Measurements from ENCODE around the gene ITSN1. TPM values are rescaled to one million over a fixed set of nuclear protein-coding genes. Genes with fewer than 3 reads are reported as not detected.
A peak's percentile ranks its signal among the peaks of the same experiment; 100 is the strongest.

Gene ITSN1
- total and polyA plus RNA-seq, 12 donors, result 20.0 to 60.5 (median 36.7) TPM

DNA sequence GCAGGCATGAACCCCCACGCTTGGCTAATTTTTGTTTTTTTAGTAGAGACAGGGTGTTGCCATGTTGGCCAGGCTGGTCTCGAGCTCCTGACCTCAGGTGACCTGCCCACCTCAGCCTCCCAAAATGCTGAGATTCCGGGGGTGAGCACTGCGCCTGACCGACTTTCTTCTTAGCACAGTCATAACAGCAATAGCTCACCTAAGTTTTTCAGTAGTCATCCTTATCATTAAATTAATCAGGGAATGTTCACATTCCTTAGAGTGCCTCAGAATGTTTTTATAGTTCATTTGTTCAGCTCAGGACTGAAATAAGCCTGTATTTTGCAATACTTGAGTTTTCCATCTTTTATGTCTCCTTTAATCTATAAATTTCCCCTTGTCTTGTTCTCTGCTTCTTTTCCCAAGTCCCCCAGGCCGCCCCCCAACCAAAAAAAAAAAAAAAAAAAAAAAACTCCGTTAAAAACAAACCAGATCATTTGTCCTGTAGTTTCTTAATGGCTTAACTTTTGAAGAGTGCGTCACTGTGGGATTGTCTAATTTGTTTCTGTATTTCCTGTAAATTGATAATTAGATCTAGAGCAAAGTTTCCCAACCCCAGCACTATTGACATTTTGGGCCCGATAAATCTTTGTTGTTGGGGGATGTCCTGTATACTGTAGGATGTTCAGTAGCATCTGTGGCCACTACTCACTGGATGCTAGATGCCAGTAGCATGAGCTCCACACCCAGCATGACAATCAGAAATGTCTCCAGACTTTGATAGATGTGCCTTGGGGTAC, 120.7 kb downstream of the ITSN1 start:
- 83 to 98% (median 91%) methylated on average over 8 to 9 of the region's 9 CpGs for WGBS, 4 donors
- peak overlapping the region in 2 of 5 donors; percentile 65 to 75 for H3K27ac ChIP-seq
- H3K36me3 ChIP-seq (replicated peaks in 1 of 2), result peaks cover 0 to 14% of the 10 kb centered on the region in 2 donors
- no peaks in the 10 kb centered on the region for H3K9me3 ChIP-seq (replicated peaks in 1 of 3)
- no peak for TF ChIP-seq POLR2A (IDR thresholded peaks at IDR 0.05)
- TF ChIP-seq, protein P1, sequence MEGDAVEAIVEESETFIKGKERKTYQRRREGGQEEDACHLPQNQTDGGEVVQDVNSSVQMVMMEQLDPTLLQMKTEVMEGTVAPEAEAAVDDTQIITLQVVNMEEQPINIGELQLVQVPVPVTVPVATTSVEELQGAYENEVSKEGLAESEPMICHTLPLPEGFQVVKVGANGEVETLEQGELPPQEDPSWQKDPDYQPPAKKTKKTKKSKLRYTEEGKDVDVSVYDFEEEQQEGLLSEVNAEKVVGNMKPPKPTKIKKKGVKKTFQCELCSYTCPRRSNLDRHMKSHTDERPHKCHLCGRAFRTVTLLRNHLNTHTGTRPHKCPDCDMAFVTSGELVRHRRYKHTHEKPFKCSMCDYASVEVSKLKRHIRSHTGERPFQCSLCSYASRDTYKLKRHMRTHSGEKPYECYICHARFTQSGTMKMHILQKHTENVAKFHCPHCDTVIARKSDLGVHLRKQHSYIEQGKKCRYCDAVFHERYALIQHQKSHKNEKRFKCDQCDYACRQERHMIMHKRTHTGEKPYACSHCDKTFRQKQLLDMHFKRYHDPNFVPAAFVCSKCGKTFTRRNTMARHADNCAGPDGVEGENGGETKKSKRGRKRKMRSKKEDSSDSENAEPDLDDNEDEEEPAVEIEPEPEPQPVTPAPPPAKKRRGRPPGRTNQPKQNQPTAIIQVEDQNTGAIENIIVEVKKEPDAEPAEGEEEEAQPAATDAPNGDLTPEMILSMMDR (IDR thresholded peaks at IDR 0.05), result no peak
- DNase-seq, result no peak
- no peak overlapping the region for H3K4me3 ChIP-seq
- intact Hi-C loops (cut with DNase I), result no loop called here
- peaks cover 12 to 14% of the 10 kb centered on the region in 2 donors for H3K4me1 ChIP-seq (replicated peaks in 1 of 2)
- no peaks in the 10 kb centered on the region for H3K27me3 ChIP-seq

DNA sequence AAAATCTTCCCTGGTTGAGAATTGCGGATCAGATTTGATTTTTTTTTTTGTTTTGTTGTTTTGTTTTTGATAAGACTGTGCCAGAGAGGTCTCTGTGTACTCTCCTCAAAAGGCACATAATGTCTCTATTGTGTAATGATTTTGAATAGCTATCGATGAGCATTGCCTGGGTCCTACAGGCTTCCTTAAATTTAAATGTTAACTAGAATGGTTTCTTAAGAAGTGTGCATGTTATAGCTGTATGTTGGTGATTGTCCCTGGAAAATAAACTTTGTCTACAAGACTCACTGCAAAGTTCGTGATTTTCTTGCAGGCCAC, 121.2 kb downstream of the ITSN1 start:
- no peak for TF ChIP-seq POLR2A (IDR thresholded peaks at IDR 0.05)
- TF ChIP-seq, protein P1 (IDR thresholded peaks at IDR 0.05), result no peak
- intact Hi-C loops (cut with DNase I), result no loop called here
- Histone ChIP-seq H3K4me3 (no peak overlapping the region), H3K36me3 (replicated peaks in 1 of 2) (peaks cover 0 to 14% of the 10 kb centered on the region in 2 donors), H3K4me1 (replicated peaks in 1 of 2) (peaks cover 12 to 14% of the 10 kb centered on the region in 2 donors), H3K9me3 (replicated peaks in 1 of 3) (no peaks in the 10 kb centered on the region), H3K27me3 (no peaks in the 10 kb centered on the region), H3K27ac (peak overlapping the region in 1 of 5 donors; percentile 11)
- no peak for DNase-seq
- WGBS, 4 donors, result 61 to 70% (median 64%) methylated on average over 3 of the region's 3 CpGs

DNA sequence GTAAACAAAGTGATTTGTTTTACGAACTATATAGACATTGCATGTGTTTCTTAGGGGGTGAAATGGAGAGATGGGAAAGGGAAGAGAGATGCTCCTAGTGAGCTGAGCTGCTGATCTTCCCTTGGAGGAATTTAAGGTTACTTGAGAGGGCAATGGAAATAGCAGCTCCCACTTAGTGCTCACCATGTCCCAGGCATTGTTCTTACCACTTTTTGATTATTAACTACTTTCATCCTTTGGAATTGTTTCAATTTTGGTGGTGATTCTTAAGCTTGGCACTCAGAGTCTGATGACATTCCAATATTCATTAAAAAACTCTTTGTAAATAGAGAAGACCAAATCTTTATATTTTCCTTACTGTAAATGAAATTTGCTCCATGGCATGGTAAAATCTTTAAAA, 124.9 kb downstream of the ITSN1 start:
- no peak for DNase-seq
- Histone ChIP-seq H3K4me1 (replicated peaks in 1 of 2) (no peaks in the 10 kb centered on the region), H3K36me3 (replicated peaks in 1 of 2) (peaks cover 0 to 34% of the 10 kb centered on the region in 2 donors), H3K9me3 (replicated peaks in 1 of 3) (no peaks in the 10 kb centered on the region), H3K4me3 (no peak overlapping the region), H3K27ac (no peak overlapping the region), H3K27me3 (no peaks in the 10 kb centered on the region)
- TF ChIP-seq, protein P1 (IDR thresholded peaks at IDR 0.05), result no peak
- TF ChIP-seq POLR2A (IDR thresholded peaks at IDR 0.05), result no peak
- intact Hi-C loops (cut with DNase I), result no loop called here
- WGBS, 4 donors, result 92 to 97% (median 96%) methylated on average over 1 of the region's 1 CpG

DNA sequence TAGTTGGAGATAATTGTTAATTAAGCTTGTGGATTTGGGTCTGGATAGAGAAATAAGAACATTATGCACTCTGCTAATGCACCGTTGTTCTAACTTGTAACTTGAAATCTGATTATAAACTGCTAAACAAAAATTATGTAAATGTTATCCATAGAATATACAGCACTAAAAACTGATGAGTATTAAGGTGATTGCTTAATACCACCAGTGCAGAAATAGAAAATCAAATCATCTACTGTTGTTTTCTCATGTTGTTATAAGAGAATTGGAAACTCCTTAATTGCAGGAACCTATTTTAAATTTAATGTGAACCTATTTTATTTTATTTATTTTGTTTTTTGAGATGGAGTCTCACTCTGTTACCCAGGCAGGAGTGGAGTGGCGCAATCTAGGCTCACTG, 125.7 kb downstream of the ITSN1 start:
- WGBS, 4 donors, result 82 to 92% (median 91%) methylated on average over 2 of the region's 2 CpGs
- no peak for TF ChIP-seq POLR2A (IDR thresholded peaks at IDR 0.05)
- TF ChIP-seq, protein P1 (IDR thresholded peaks at IDR 0.05), result no peak
- H3K36me3 ChIP-seq (replicated peaks in 1 of 2), result peaks cover 0 to 36% of the 10 kb centered on the region in 2 donors

More for the DNA sequence above, 125.7 kb downstream of the ITSN1 start:
- Histone ChIP-seq H3K4me1 (replicated peaks in 1 of 2) (no peaks in the 10 kb centered on the region), H3K9me3 (replicated peaks in 1 of 3) (no peaks in the 10 kb centered on the region), H3K4me3 (no peak overlapping the region), H3K27ac (no peak overlapping the region), H3K27me3 (no peaks in the 10 kb centered on the region)
- intact Hi-C loops (cut with DNase I), result no loop called here
- DNase-seq, result no peak
